ENCODE results near the gene TLR9. TPM values are rescaled to one million over a fixed set of nuclear protein-coding genes. Genes with fewer than 3 reads are reported as not detected.

TLR9 gene
- total RNA-seq, 1 experiment from 2014 or later = not detected

DNA sequence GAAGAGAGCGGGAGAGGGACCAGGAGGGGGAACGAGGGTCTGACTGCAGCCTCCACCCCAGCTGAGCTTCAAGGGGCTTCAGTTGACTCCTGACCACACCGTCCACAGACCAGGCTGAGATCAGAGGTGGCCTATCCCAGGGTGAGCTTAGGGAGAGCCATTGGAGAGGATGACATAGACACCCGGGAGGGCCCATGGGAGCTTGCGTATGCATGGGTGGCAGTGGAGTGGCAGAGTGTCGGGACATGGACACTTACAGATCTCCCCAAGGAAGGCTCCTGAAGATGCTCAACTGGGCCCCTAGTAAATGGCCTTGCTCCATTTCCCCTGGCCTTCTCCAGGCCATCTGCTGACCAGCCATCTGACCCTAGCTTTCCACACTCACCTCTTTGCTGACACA, 40.1 kb downstream of the TLR9 start:
- DNase-seq (no peak), ATAC-seq (no peak)
- POLR2A ChIA-PET (ENCODE audit: unreplicated experiment) = no interaction called here
- no peak for TF ChIP-seq EZH2phosphoT487 (IDR thresholded peaks at IDR 0.05; ENCODE audit: borderline replicate concordance, low read length)
- TF ChIP-seq, protein P1, sequence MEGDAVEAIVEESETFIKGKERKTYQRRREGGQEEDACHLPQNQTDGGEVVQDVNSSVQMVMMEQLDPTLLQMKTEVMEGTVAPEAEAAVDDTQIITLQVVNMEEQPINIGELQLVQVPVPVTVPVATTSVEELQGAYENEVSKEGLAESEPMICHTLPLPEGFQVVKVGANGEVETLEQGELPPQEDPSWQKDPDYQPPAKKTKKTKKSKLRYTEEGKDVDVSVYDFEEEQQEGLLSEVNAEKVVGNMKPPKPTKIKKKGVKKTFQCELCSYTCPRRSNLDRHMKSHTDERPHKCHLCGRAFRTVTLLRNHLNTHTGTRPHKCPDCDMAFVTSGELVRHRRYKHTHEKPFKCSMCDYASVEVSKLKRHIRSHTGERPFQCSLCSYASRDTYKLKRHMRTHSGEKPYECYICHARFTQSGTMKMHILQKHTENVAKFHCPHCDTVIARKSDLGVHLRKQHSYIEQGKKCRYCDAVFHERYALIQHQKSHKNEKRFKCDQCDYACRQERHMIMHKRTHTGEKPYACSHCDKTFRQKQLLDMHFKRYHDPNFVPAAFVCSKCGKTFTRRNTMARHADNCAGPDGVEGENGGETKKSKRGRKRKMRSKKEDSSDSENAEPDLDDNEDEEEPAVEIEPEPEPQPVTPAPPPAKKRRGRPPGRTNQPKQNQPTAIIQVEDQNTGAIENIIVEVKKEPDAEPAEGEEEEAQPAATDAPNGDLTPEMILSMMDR (conservative IDR thresholded peaks at IDR 0.05; ENCODE audit: low read depth, low read length) = no peak
- no peak for TF ChIP-seq EZH2 (IDR thresholded peaks at IDR 0.05; ENCODE audit: low read length, unreplicated experiment)
- no peaks in the 10 kb centered on the region for H3K4me1 ChIP-seq (ENCODE audit: insufficient read depth, low read length)
- intact Hi-C loops (cut with micrococcal nuclease) = no loop called here
- H3K9me3 ChIP-seq (ENCODE audit: low read length) = no peaks in the 10 kb centered on the region
- no peaks in the 10 kb centered on the region for H3F3A ChIP-seq (ENCODE audit: low read length, unreplicated experiment)
- no peak overlapping the region for H3K4me3 ChIP-seq (ENCODE audit: low read length)
- H3K79me2 ChIP-seq (ENCODE audit: low read length) = no peaks in the 10 kb centered on the region
- no TSS peak for BruUV-seq (replicated peaks)
- no peaks in the 10 kb centered on the region for H4K20me1 ChIP-seq (ENCODE audit: low read length)
- no peak overlapping the region for H3K27ac ChIP-seq (ENCODE audit: low read length)
- H3K9ac ChIP-seq (ENCODE audit: low read length) = no peak overlapping the region
- CTCF ChIA-PET = no interaction called here
- no peaks in the 10 kb centered on the region for H3K9me2 ChIP-seq (replicated peaks; ENCODE audit: low read length)
- no peaks in the 10 kb centered on the region for H3K36me3 ChIP-seq (ENCODE audit: low read depth, low read length)
- H3K4me2 ChIP-seq (ENCODE audit: low read length) = no peak overlapping the region
- no peaks in the 10 kb centered on the region for H3K27me3 ChIP-seq (ENCODE audit: low read length)
- no peak overlapping the region for H2AFZ ChIP-seq (ENCODE audit: low read length)

DNA sequence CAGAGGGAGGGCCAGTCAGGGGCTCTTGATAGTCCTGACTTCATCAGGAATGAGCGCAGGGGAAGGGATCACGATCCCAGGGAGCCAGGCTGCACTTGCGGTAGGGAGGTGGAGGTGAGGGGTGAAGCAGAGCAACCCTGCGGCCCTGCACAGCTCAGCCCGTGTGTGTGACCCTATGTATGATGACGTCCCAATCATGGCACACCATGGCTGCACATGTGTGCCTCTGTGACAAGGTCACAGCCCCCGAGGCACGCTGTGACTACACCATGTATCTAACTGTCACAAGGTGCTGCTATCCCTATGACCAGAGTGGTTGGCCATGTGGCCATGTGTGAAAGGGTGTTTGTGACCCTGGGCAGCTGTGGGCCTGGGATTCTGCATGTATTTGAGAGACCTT, 40.8 kb downstream of the TLR9 start:
- BruUV-seq (replicated peaks) = no TSS peak
- POLR2A ChIA-PET (ENCODE audit: unreplicated experiment) = no interaction called here
- no peak for TF ChIP-seq EZH2phosphoT487 (IDR thresholded peaks at IDR 0.05; ENCODE audit: borderline replicate concordance, low read length)
- TF ChIP-seq, protein P1 (conservative IDR thresholded peaks at IDR 0.05; ENCODE audit: low read depth, low read length) = no peak
- no peak for TF ChIP-seq EZH2 (IDR thresholded peaks at IDR 0.05; ENCODE audit: low read length, unreplicated experiment)
- no peaks in the 10 kb centered on the region for H3K4me1 ChIP-seq (ENCODE audit: insufficient read depth, low read length)
- no peak for ATAC-seq
- H3F3A ChIP-seq (ENCODE audit: low read length, unreplicated experiment) = no peaks in the 10 kb centered on the region
- H3K27me3 ChIP-seq (ENCODE audit: low read length) = no peaks in the 10 kb centered on the region
- no peak overlapping the region for H3K4me3 ChIP-seq (ENCODE audit: low read length)
- no peaks in the 10 kb centered on the region for H3K9me3 ChIP-seq (ENCODE audit: low read length)
- intact Hi-C loops (cut with micrococcal nuclease) = no loop called here
- H3K4me2 ChIP-seq (ENCODE audit: low read length) = no peak overlapping the region
- H3K36me3 ChIP-seq (ENCODE audit: low read depth, low read length) = no peaks in the 10 kb centered on the region
- no peak for DNase-seq
- no peaks in the 10 kb centered on the region for H4K20me1 ChIP-seq (ENCODE audit: low read length)
- CTCF ChIA-PET = no interaction called here
- no peaks in the 10 kb centered on the region for H3K79me2 ChIP-seq (ENCODE audit: low read length)
- H3K27ac ChIP-seq (ENCODE audit: low read length) = no peak overlapping the region
- no peaks in the 10 kb centered on the region for H3K9me2 ChIP-seq (replicated peaks; ENCODE audit: low read length)
- no peak overlapping the region for H2AFZ ChIP-seq (ENCODE audit: low read length)
- no peak overlapping the region for H3K9ac ChIP-seq (ENCODE audit: low read length)

DNA sequence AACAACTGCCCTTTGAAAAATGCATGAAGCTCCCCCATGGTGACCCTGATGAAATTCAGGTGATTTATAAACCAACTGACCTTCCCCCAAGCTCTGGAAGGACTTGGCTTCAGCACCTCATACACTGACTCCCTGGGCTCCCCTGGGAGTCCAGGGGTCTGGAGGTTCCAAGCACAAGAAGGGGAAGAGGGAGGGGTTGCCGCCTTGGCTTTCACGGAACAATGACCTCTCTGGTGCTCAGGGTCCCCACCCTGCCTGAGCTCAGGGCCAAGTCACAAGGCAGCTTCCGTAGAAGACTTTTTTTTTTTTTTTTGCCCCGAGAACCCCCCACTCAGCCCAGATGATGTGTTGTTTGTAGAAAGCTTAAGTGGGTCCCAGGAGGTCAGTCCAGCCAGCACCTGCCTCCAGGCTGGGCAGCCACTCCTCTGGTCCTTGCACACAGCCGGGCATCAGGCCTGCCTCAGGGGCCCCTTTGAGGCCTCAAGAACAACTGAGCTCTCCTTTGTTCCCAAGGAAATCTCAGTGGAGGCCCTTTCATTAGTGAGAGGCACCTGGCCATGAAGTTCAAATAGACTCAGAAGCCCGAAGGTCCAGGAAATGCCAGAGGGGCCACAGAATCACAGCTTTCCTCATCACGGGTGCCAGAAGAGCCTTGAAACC, 41.5 kb downstream of the TLR9 start:
- intact Hi-C loops (cut with micrococcal nuclease) = no loop called here
- H3K4me2 ChIP-seq (ENCODE audit: low read length) = no peak overlapping the region
- H3K27me3 ChIP-seq (ENCODE audit: low read length) = no peaks in the 10 kb centered on the region
- no peaks in the 10 kb centered on the region for H3K36me3 ChIP-seq (ENCODE audit: low read depth, low read length)
- DNase-seq = no peak
- ChIA-PET POLR2A (ENCODE audit: unreplicated experiment) (no interaction called here), CTCF (no interaction called here)
- H2AFZ ChIP-seq (ENCODE audit: low read length) = no peak overlapping the region
- H3K9me3 ChIP-seq (ENCODE audit: low read length) = no peaks in the 10 kb centered on the region
- no peaks in the 10 kb centered on the region for H3F3A ChIP-seq (ENCODE audit: low read length, unreplicated experiment)
- H3K79me2 ChIP-seq (ENCODE audit: low read length) = no peaks in the 10 kb centered on the region
- BruUV-seq (replicated peaks) = no TSS peak
- H4K20me1 ChIP-seq (ENCODE audit: low read length) = no peaks in the 10 kb centered on the region
- H3K27ac ChIP-seq (ENCODE audit: low read length) = no peak overlapping the region
- TF ChIP-seq EZH2 (IDR thresholded peaks at IDR 0.05; ENCODE audit: low read length, unreplicated experiment) (no peak), EZH2phosphoT487 (IDR thresholded peaks at IDR 0.05; ENCODE audit: borderline replicate concordance, low read length) (no peak)
- no peak overlapping the region for H3K9ac ChIP-seq (ENCODE audit: low read length)
- no peak for ATAC-seq
- no peaks in the 10 kb centered on the region for H3K9me2 ChIP-seq (replicated peaks; ENCODE audit: low read length)
- H3K4me1 ChIP-seq (ENCODE audit: insufficient read depth, low read length) = no peaks in the 10 kb centered on the region
- no peak overlapping the region for H3K4me3 ChIP-seq (ENCODE audit: low read length)
